K562 treated with DMSO at 1 percent for 4 hours (cell line): ENCODE measurements around the gene ACSL5. TPM values are rescaled to one million over a fixed set of nuclear protein-coding genes. Genes with fewer than 3 reads are reported as not detected.

ENCODE experiments used
- total RNA-seq: library from RNA; unstranded; fragments of 300-600 nt; gene quantifications from 2 replicates; pipeline ENCODE4 v1.2.3, GENCODE V29; 2022; ENCODE audit not compliant: insufficient read depth

The ACSL5 gene
- total RNA-seq, result 1.3 and 1.8 TPM in 2 replicates

GRCh38 chr10:112373912-112374338 lies at the start of gene ACSL5:
Gene ACSL5 (plus strand): TSS chr10:112374116. CDS start chr10:112394947, 20,831 bp downstream.

GRCh38 chr10:112446855-112447619 lies 73.1 kb downstream of the ACSL5 start, which contains the start of the genes VTI1A and ZDHHC6:
Gene VTI1A (plus strand): TSS chr10:112447215. CDS start chr10:112447374, 159 bp downstream.
Gene ZDHHC6 (minus strand): TSS chr10:112446914. CDS start chr10:112445436, 1,478 bp downstream.

Other genes starting within 250 kb of the ACSL5 start
- gene GPAM, start 190.4 kb upstream of the ACSL5 start, total RNA-seq, result 1.6 and 2.3 TPM in 2 replicates
- not detected in 2 replicates for gene TECTB, start 90.7 kb upstream of the ACSL5 start, total RNA-seq
- 6.6 and 10.4 TPM in 2 replicates for gene ZDHHC6, start 72.8 kb downstream of the ACSL5 start, total RNA-seq
- 7.1 and 8.1 TPM in 2 replicates for gene VTI1A, start 73.1 kb downstream of the ACSL5 start, total RNA-seq